ENCODE results near the gene ARHGEF16. TPM values are rescaled to one million over a fixed set of nuclear protein-coding genes. Genes with fewer than 3 reads are reported as not detected.

ARHGEF16 gene
- total RNA-seq, 4 donors from 2014 or later: 5.9 to 13.6 (median 8.4) TPM

- Histone ChIP-seq H3K4me3 (no peak overlapping the region), H3K4me1 (peaks cover 12% of the 10 kb centered on the region), H3K36me3 (peaks cover 81% of the 10 kb centered on the region), H3K27ac (no peak overlapping the region), H3K9me3 (no peaks in the 10 kb centered on the region), H3K27me3 (no peaks in the 10 kb centered on the region)
- DNase-seq (ENCODE audit: low spot score in 2 of 2): no peak
- 97% methylated on average over 7 of the region's 26 CpGs for WGBS
- no peak for TF ChIP-seq CTCF (IDR thresholded peaks at IDR 0.05)
- TF ChIP-seq POLR2AphosphoS5 (IDR thresholded peaks at IDR 0.05): no peak
- TF ChIP-seq EP300 (IDR thresholded peaks at IDR 0.05): no peak
- TF ChIP-seq POLR2A (IDR thresholded peaks at IDR 0.05): no peak
Measured at GRCh38 chr1:3498246-3498930, 43.9 kb downstream of the ARHGEF16 start.

- no peak for TF ChIP-seq CTCF (IDR thresholded peaks at IDR 0.05)
- TF ChIP-seq EP300 (IDR thresholded peaks at IDR 0.05): no peak
- no peak for TF ChIP-seq POLR2A (IDR thresholded peaks at IDR 0.05)
- no peak for TF ChIP-seq POLR2AphosphoS5 (IDR thresholded peaks at IDR 0.05)
- H3K4me1 ChIP-seq: peaks cover 18% of the 10 kb centered on the region
- no peak overlapping the region for H3K27ac ChIP-seq
- H3K27me3 ChIP-seq: no peaks in the 10 kb centered on the region
- 80% methylated on average over 1 of the region's 8 CpGs for WGBS
- H3K4me3 ChIP-seq: no peak overlapping the region
- no peaks in the 10 kb centered on the region for H3K9me3 ChIP-seq
- peaks cover 75% of the 10 kb centered on the region for H3K36me3 ChIP-seq
- no peak for DNase-seq (ENCODE audit: low spot score in 2 of 2)
Measured at GRCh38 chr1:3498986-3499385, 44.5 kb downstream of the ARHGEF16 start.

DNA sequence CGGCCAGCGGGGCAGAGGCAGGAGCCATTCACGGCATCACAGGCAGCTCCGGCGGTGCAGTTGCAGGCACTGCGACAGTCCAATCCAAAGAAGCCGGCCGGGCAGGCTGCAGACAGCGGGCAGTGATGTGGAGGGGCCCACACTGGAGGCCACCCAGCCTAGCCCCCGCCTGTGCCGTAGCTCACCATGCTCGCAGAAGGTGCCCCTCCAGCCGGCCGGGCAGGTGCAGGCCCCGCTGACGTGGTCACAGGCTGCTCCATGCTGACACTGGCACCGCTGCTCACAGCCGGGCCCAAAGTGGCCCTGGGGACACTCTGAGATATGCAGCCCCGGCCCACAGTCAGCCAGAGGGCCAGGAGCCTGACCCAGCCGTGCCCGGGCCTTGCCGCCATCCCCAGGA, 45.1 kb downstream of the ARHGEF16 start:
- WGBS: 85% methylated on average over 5 of the region's 22 CpGs
- no peak overlapping the region for H3K27ac ChIP-seq
- DNase-seq (ENCODE audit: low spot score in 2 of 2): no peak
- TF ChIP-seq EP300 (IDR thresholded peaks at IDR 0.05) (no peak), POLR2AphosphoS5 (IDR thresholded peaks at IDR 0.05) (no peak), POLR2A (IDR thresholded peaks at IDR 0.05) (no peak), CTCF (IDR thresholded peaks at IDR 0.05) (no peak)
- H3K36me3 ChIP-seq: peaks cover 69% of the 10 kb centered on the region
- no peak overlapping the region for H3K4me3 ChIP-seq
- peaks cover 24% of the 10 kb centered on the region for H3K4me1 ChIP-seq
- H3K27me3 ChIP-seq: no peaks in the 10 kb centered on the region
- H3K9me3 ChIP-seq: no peaks in the 10 kb centered on the region

GRCh38 chr1:3500265-3500835, 45.9 kb downstream of the ARHGEF16 start:
- Histone ChIP-seq H3K36me3 (peaks cover 63% of the 10 kb centered on the region), H3K27ac (no peak overlapping the region), H3K27me3 (no peaks in the 10 kb centered on the region), H3K4me3 (no peak overlapping the region), H3K9me3 (no peaks in the 10 kb centered on the region), H3K4me1 (peaks cover 31% of the 10 kb centered on the region)
- DNase-seq (ENCODE audit: low spot score in 2 of 2): no peak
- TF ChIP-seq EP300 (IDR thresholded peaks at IDR 0.05) (no peak), POLR2A (IDR thresholded peaks at IDR 0.05) (no peak), POLR2AphosphoS5 (IDR thresholded peaks at IDR 0.05) (no peak), CTCF (IDR thresholded peaks at IDR 0.05) (no peak)
- WGBS: 88% methylated on average over 21 of the region's 32 CpGs

DNA sequence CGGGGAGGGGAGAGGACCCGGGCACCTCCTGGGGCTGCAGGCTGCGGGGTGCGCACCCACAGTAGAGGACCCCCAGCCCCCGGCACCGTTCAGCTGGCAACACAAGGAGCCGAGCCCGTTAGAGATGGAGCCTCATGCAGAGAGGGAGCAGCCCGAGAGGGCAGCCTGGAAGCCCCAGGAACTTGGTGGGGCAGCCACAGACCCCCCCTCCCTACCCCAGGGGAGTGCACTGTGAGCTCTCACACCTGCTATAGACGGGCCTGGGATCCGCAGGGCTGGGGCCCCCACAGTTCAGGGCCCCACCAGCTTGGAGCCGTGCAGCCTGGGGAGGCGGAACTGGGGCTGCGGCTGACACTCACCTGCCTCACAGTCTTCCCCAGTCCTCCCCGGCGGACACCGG, 47.0 kb downstream of the ARHGEF16 start:
- peaks cover 59% of the 10 kb centered on the region for H3K36me3 ChIP-seq
- 72% methylated on average over 2 of the region's 17 CpGs for WGBS
- no peak for DNase-seq (ENCODE audit: low spot score in 2 of 2)
- peaks cover 33% of the 10 kb centered on the region for H3K4me1 ChIP-seq
- H3K27ac ChIP-seq: no peak overlapping the region
- H3K9me3 ChIP-seq: no peaks in the 10 kb centered on the region
- no peak for TF ChIP-seq EP300 (IDR thresholded peaks at IDR 0.05)
- TF ChIP-seq CTCF (IDR thresholded peaks at IDR 0.05): no peak
- no peak for TF ChIP-seq POLR2AphosphoS5 (IDR thresholded peaks at IDR 0.05)
- H3K4me3 ChIP-seq: no peak overlapping the region
- no peaks in the 10 kb centered on the region for H3K27me3 ChIP-seq

Data from suprapubic skin (tissue), 4 donors.